Spleen (tissue), 11 donors: ENCODE data around the gene TRAIP. TPM values are rescaled to one million over a fixed set of nuclear protein-coding genes. Genes with fewer than 3 reads are reported as not detected.
A peak's percentile ranks its signal among the peaks of the same experiment; 100 is the strongest.

Experiments
- DNase-seq: peaks from one replicate; pipeline ENCODE4 v3.0.0-alpha.2; 2020
- H3K27ac ChIP-seq, 8 donors: fragments of 200-600 bp; sonication (generic) in 7 of 8; 1 replicate in 4 of 8; 2 replicates in 4 of 8; pipeline versions ENCODE4 v1.5.0 to v1.8.0; 2016 to 2021; ENCODE audit warnings: inconsistent platforms in 4 of 8, mild to moderate bottlenecking in 4 of 8, moderate library complexity in 1 of 8
- H3K27me3 ChIP-seq, 7 donors: fragments of 200-600 bp; sonication (generic) in 6 of 7; replicated peaks in 1 of 7; 1 replicate in 4 of 7; 2 replicates in 3 of 7; pipeline versions ENCODE4 v1.5.0 to v1.8.0; 2016 to 2021; ENCODE audit warnings: inconsistent platforms in 3 of 7, mild to moderate bottlenecking in 1 of 7
- H3K36me3 ChIP-seq, 6 donors: fragments of 200-600 bp; sonication (generic) in 5 of 6; 1 replicate in 4 of 6; 2 replicates in 2 of 6; pipeline versions ENCODE4 v1.5.0 to v1.8.0; 2016 to 2021; ENCODE audit warnings: inconsistent platforms in 2 of 6
- H3K4me1 ChIP-seq, 6 donors: fragments of 200-600 bp; sonication (generic) in 5 of 6; 1 replicate in 3 of 6; 2 replicates in 3 of 6; pipeline versions ENCODE4 v1.5.0 to v1.8.0; 2016 to 2021; ENCODE audit warnings: inconsistent platforms in 3 of 6
- H3K4me3 ChIP-seq, 8 donors: fragments of 200-600 bp; sonication (generic) in 7 of 8; 1 replicate in 4 of 8; 2 replicates in 4 of 8; pipeline versions ENCODE4 v1.5.0 to v1.8.0; 2016 to 2021; ENCODE audit warnings: inconsistent platforms in 4 of 8, mild to moderate bottlenecking in 4 of 8, moderate library complexity in 2 of 8
- H3K9me3 ChIP-seq, 8 donors: fragments of 200-600 bp; sonication (generic) in 7 of 8; 1 replicate in 4 of 8; 2 replicates in 4 of 8; pipeline versions ENCODE4 v1.5.0 to v1.8.0; 2016 to 2021; ENCODE audit warnings: inconsistent platforms in 4 of 8
- CTCF ChIP-seq, 11 experiments: fragments of 200-600 bp in 7 of 11; fragments of 450-650 bp in 4 of 11; sonication (generic) in 4 of 11; IDR thresholded peaks in 8 of 11; conservative IDR thresholded peaks in 3 of 11; 1 replicate in 7 of 11; 2 replicates in 4 of 11; pipeline versions ENCODE4 v1.4.0 to v1.8.0; 2016 to 2021; ENCODE audit warnings: antibody characterized with exemption in 11 of 11, inconsistent platforms in 4 of 11, mild to moderate bottlenecking in 1 of 11
- POLR2A ChIP-seq, 3 donors: fragments of 450-650 bp; IDR thresholded peaks; one replicate each; pipeline ENCODE4 v1.5.1; 2017; ENCODE audit warnings: antibody characterized with exemption in 3 of 3, mild to moderate bottlenecking in 1 of 3
- POLR2AphosphoS5 ChIP-seq, 3 donors: sonication (generic); formaldehyde crosslinking; IDR thresholded peaks; one replicate each; pipeline ENCODE4 v1.5.1; 2017; ENCODE audit warnings: antibody characterized with exemption in 3 of 3
- WGBS, 5 donors: extraction: QIAGEN DNeasy Blood & Tissue Kit in 3 of 5; methylation state at CpG; one replicate each; pipeline versions ENCODE4 v1.1.5 to v1.1.7; 2013 to 2018; 5-methylcytosine and 5-hydroxymethylcytosine counted together
- intact Hi-C: fragments of 100-400 bp; cut with DNase I; formaldehyde crosslinking; loops from one replicate; pipeline ENCODE4 v1.15.0; 2023; ENCODE audit warnings: low total_unique reads
- polyA plus RNA-seq, 3 donors: library from polyadenylated mRNA; stranded (reverse); fragments of 200-250 nt; gene quantifications; one replicate each; pipeline ENCODE4 v1.2.1, GENCODE V29; 2013
- total RNA-seq, 7 donors: library from RNA; depleted of rRNA in 3 of 7; stranded (reverse); fragments of >200 nt in 3 of 7; fragmentation: NEBNext Ultra II Directional in 4 of 7; extraction: Animal tissue kit (Norgen Biotek cat#: 25700) in 4 of 7; gene quantifications; one replicate each; pipeline versions ENCODE4 v1.1.0 to v1.2.1, GENCODE V29; 2016 to 2021
- donor health status: healthy with polysubstance abuse.
- donor health status: DM: no; HTN: no; CAD: no; lungs with moderate emphysema.
- donor health status: DM: no; HTN: no; CAD: no.
- donor health status: Bipolar disorder and iron deficiency.
- donor health status: healthy.
- donor health status: DM: no; HTN: no; CAD: no.
- donor health status: DM: yes; HTN: yes; CAD: no.

The TRAIP gene
- total and polyA plus RNA-seq, 10 donors: 2.1 to 4.3 (median 3.3) TPM

GRCh38 chr3:49791571-49791970 lies 64.8 kb downstream of the TRAIP start:
- WGBS, 5 donors: 89 to 98% (median 98%) methylated on average over 4 of the region's 4 CpGs
- Histone ChIP-seq H3K4me3 (no peak overlapping the region), H3K4me1 (peaks cover 6 to 16% (median 9%) of the 10 kb centered on the region in 6 donors), H3K36me3 (no peaks in the 10 kb centered on the region), H3K27me3 (no peaks in the 10 kb centered on the region), H3K9me3 (no peaks in the 10 kb centered on the region), H3K27ac (no peak overlapping the region)
- no peak for TF ChIP-seq CTCF (IDR thresholded peaks at IDR 0.05 in 8 of 11, conservative IDR thresholded peaks at IDR 0.05 in 3 of 11)
- TF ChIP-seq POLR2AphosphoS5 (IDR thresholded peaks at IDR 0.05): no peak
- TF ChIP-seq POLR2A (IDR thresholded peaks at IDR 0.05): no peak
- peak; percentile 41 for DNase-seq
- intact Hi-C loops: no loop called here

GRCh38 chr3:49790626-49791411 lies 65.5 kb downstream of the TRAIP start:
- peak; percentile 51 for DNase-seq
- H3K27ac ChIP-seq: no peak overlapping the region
- intact Hi-C loops: no loop called here
- TF ChIP-seq POLR2A (IDR thresholded peaks at IDR 0.05) (no peak), POLR2AphosphoS5 (IDR thresholded peaks at IDR 0.05) (no peak), CTCF (IDR thresholded peaks at IDR 0.05 in 8 of 11, conservative IDR thresholded peaks at IDR 0.05 in 3 of 11) (no peak)
- no peaks in the 10 kb centered on the region for H3K36me3 ChIP-seq
- 59 to 73% (median 64%) methylated on average over 9 of the region's 9 CpGs for WGBS, 5 donors
- no peak overlapping the region for H3K4me3 ChIP-seq
- H3K4me1 ChIP-seq: peaks cover 6 to 16% (median 10%) of the 10 kb centered on the region in 6 donors
- no peaks in the 10 kb centered on the region for H3K9me3 ChIP-seq
- H3K27me3 ChIP-seq: no peaks in the 10 kb centered on the region

- TF ChIP-seq POLR2A (IDR thresholded peaks at IDR 0.05): no peak
- no peak for TF ChIP-seq POLR2AphosphoS5 (IDR thresholded peaks at IDR 0.05)
- no peak for TF ChIP-seq CTCF (IDR thresholded peaks at IDR 0.05 in 8 of 11, conservative IDR thresholded peaks at IDR 0.05 in 3 of 11)
- Histone ChIP-seq H3K36me3 (peaks cover 0 to 22% (median 4%) of the 10 kb centered on the region in 6 donors), H3K9me3 (no peaks in the 10 kb centered on the region), H3K4me3 (no peak overlapping the region), H3K27ac (peak overlapping the region in 5 of 8 donors; percentile 97 to 99 (median 98)), H3K4me1 (peaks cover 22 to 43% (median 37%) of the 10 kb centered on the region in 6 donors), H3K27me3 (no peaks in the 10 kb centered on the region)
- DNase-seq: peak; percentile 49
- WGBS, 5 donors: 88 to 100% (median 94%) methylated on average over 2 of the region's 2 CpGs
- intact Hi-C loops: no loop called here
Measured at GRCh38 chr3:49788056-49788455, 68.3 kb downstream of the TRAIP start.

- intact Hi-C loops: no loop called here
- Histone ChIP-seq H3K27me3 (no peaks in the 10 kb centered on the region), H3K36me3 (peaks cover 0 to 27% (median 6%) of the 10 kb centered on the region in 6 donors), H3K9me3 (no peaks in the 10 kb centered on the region), H3K4me3 (no peak overlapping the region), H3K27ac (peak overlapping the region in 6 of 8 donors; percentile 95 to 99 (median 98)), H3K4me1 (peaks cover 22 to 49% (median 39%) of the 10 kb centered on the region in 6 donors)
- no peak for DNase-seq
- WGBS, 5 donors: 73 to 76% (median 74%) methylated on average over 5 of the region's 5 CpGs
- TF ChIP-seq CTCF (IDR thresholded peaks at IDR 0.05 in 8 of 11, conservative IDR thresholded peaks at IDR 0.05 in 3 of 11) (no peak), POLR2A (IDR thresholded peaks at IDR 0.05) (no peak), POLR2AphosphoS5 (IDR thresholded peaks at IDR 0.05) (no peak)
Measured at GRCh38 chr3:49787536-49787935, 68.8 kb downstream of the TRAIP start.
